GM18519 (cell line): Measurements from ENCODE around the gene WWP2.
"Not testable (repeated sequence)": the region's sequence is repeated elsewhere in the genome, so short reads cannot be mapped to it uniquely, and the experiment has no call there.

ENCODE experiments used
- ATAC-seq: cut with Tn5 transposase; IDR thresholded peaks from one replicate; pipeline ENCODE4 v1.9.1; 2021; ENCODE audit warnings: mild to moderate bottlenecking, moderate library complexity; ENCODE audit not compliant: unreplicated experiment, low FRiP score

WWP2 gene

GRCh38 chr16:69939821-69940585, 177.9 kb downstream of the WWP2 start:
- no peak for ATAC-seq

GRCh38 chr16:69940676-69941075, 178.5 kb downstream of the WWP2 start:
- ATAC-seq = no peak

GRCh38 chr16:69941251-69942098, 179.3 kb downstream of the WWP2 start:
- no peak for ATAC-seq

GRCh38 chr16:69942099-69942491, 180.0 kb downstream of the WWP2 start:
- no peak for ATAC-seq

- no peak for ATAC-seq
Observed at GRCh38 chr16:69942627-69943170, 180.6 kb downstream of the WWP2 start.

GRCh38 chr16:69943241-69944036, 181.3 kb downstream of the WWP2 start:
- ATAC-seq = not testable (repeated sequence)

- ATAC-seq = not testable (repeated sequence)
Observed at GRCh38 chr16:69950411-69950810, 188.3 kb downstream of the WWP2 start.

- not testable (repeated sequence) for ATAC-seq
Observed at GRCh38 chr16:69951017-69951671, 189.0 kb downstream of the WWP2 start, which contains the start of gene CLEC18A. TSS of gene CLEC18A (plus strand) at chr16:69951334. CDS start at chr16:69951367, 33 bp downstream.

- ATAC-seq = not testable (repeated sequence)
Observed at GRCh38 chr16:69951672-69952031, 189.5 kb downstream of the WWP2 start.

GRCh38 chr16:69952116-69952515, 190.0 kb downstream of the WWP2 start:
- not testable (repeated sequence) for ATAC-seq

- ATAC-seq = not testable (repeated sequence)
Observed at GRCh38 chr16:69952572-69953355, 190.6 kb downstream of the WWP2 start.

- not testable (repeated sequence) for ATAC-seq
Observed at GRCh38 chr16:69954241-69954640, 192.1 kb downstream of the WWP2 start.

GRCh38 chr16:69963312-69963711, 201.2 kb downstream of the WWP2 start:
- not testable (repeated sequence) for ATAC-seq

GRCh38 chr16:69964960-69965660, 203.0 kb downstream of the WWP2 start:
- ATAC-seq = not testable (repeated sequence)

- not testable (repeated sequence) for ATAC-seq
Observed at GRCh38 chr16:69965661-69966054, 203.5 kb downstream of the WWP2 start.

- ATAC-seq = not testable (repeated sequence)
Observed at GRCh38 chr16:69967688-69968087, 205.6 kb downstream of the WWP2 start.

GRCh38 chr16:69968125-69968524, 206.0 kb downstream of the WWP2 start:
- ATAC-seq = not testable (repeated sequence)

GRCh38 chr16:69969657-69970056, 207.5 kb downstream of the WWP2 start:
- not testable (repeated sequence) for ATAC-seq
